GM12878 (cell line): ENCODE results near the gene ASGR1. TPM values are rescaled to one million over a fixed set of nuclear protein-coding genes. Genes with fewer than 3 reads are reported as not detected.

Experiments used
- BMI1 ChIP-seq: fragments of 450-650 bp; IDR thresholded peaks from 2 replicates; pipeline ENCODE4 v1.6.1; 2016; ENCODE audit warnings: mild to moderate bottlenecking, moderate library complexity, borderline replicate concordance
- CBX3 ChIP-seq: fragments of 200-600 bp; sonication (generic); IDR thresholded peaks from 2 replicates; pipeline ENCODE4 v1.6.1; 2016; ENCODE audit warnings: low read depth, borderline replicate concordance
- CHD4 ChIP-seq: fragments of 200-600 bp; sonication (generic); IDR thresholded peaks from 2 replicates; pipeline ENCODE4 v1.6.1; 2016; ENCODE audit warnings: mild to moderate bottlenecking
- DPF2 ChIP-seq: fragments of 450-650 bp; IDR thresholded peaks from 2 replicates; pipeline ENCODE4 v1.6.1; 2017; ENCODE audit warnings: mild to moderate bottlenecking
- EED ChIP-seq: sonication (generic); IDR thresholded peaks from 2 replicates; pipeline ENCODE4 v1.6.1; 2016; ENCODE audit warnings: antibody characterized with exemption, low read depth
- GABPA ChIP-seq: IDR thresholded peaks from 2 replicates; pipeline ENCODE4 v1.6.1; 2014; ENCODE audit warnings: antibody characterized with exemption, low read depth, mild to moderate bottlenecking, inconsistent platforms
- JUND ChIP-seq: IDR thresholded peaks from 2 replicates; pipeline ENCODE4 v1.6.1; 2012; ENCODE audit warnings: low read depth, mild to moderate bottlenecking, low read length, improper control_type of control experiment, moderate library complexity
- NR2C2 ChIP-seq: IDR thresholded peaks from 2 replicates; pipeline ENCODE4 v1.6.1; 2011; ENCODE audit warnings: borderline replicate concordance, low read depth; ENCODE audit not compliant: control insufficient read depth, insufficient read length
- PML ChIP-seq: IDR thresholded peaks from 2 replicates; pipeline ENCODE4 v1.6.1; 2012; ENCODE audit warnings: low read length, inconsistent platforms
- SIN3A ChIP-seq: IDR thresholded peaks from 2 replicates; pipeline ENCODE4 v1.6.1; 2012; ENCODE audit warnings: low read depth, low read length, improper control_type of control experiment
- SPI1 ChIP-seq: IDR thresholded peaks from 2 replicates; pipeline ENCODE4 v1.6.1; 2011; ENCODE audit warnings: low read depth, mild to moderate bottlenecking, low read length, moderate library complexity, borderline replicate concordance; ENCODE audit not compliant: insufficient read depth
- SREBF1 ChIP-seq: IDR thresholded peaks from 2 replicates; pipeline ENCODE4 v1.6.1; 2012; ENCODE audit warnings: mild to moderate bottlenecking, low read length
- TCF7 ChIP-seq: IDR thresholded peaks from 2 replicates; pipeline ENCODE4 v1.6.1; 2014; ENCODE audit warnings: antibody characterized with exemption, borderline replicate concordance
- YY1 ChIP-seq: IDR thresholded peaks from 2 replicates; pipeline ENCODE4 v1.6.1; 2011; ENCODE audit warnings: low read depth, mild to moderate bottlenecking, low read length
- ZNF622 ChIP-seq: fragments of 450-650 bp; IDR thresholded peaks from 2 replicates; pipeline ENCODE4 v1.6.1; 2017; ENCODE audit warnings: mild to moderate bottlenecking, inconsistent platforms
- polyA plus RNA-seq, 11 experiments: library from polyadenylated mRNA; depleted of rRNA in 4 of 11; unstranded in 6 of 11; stranded (reverse) in 5 of 11; fragments of >200 nt; fragmentation: Nextera tagmentation in 4 of 11; fragmentation: Illumina TruSeq in 1 of 11; extraction: Ambion mirVana in 4 of 11; extraction: Trizol in 1 of 11; gene quantifications; 1 replicate in 1 of 11; 2 replicates in 10 of 11; pipeline versions ENCODE4 v1.2.1 to v1.2.3, GENCODE V29; 2011 to 2016; ENCODE audit warnings: inconsistent platforms in 2 of 11, missing spikeins in 2 of 11, low read depth in 1 of 11
- total RNA-seq, 4 experiments: library from RNA; depleted of rRNA in 3 of 4; stranded (reverse); fragments of >200 nt in 3 of 4; fragmentation: Illumina TruSeq in 1 of 4; extraction: Trizol in 1 of 4; gene quantifications; 2 replicates each; pipeline versions ENCODE4 v1.2.1 to v1.2.3, GENCODE V29; 2013 to 2021
- TF ChIP-seq, protein P1 (sequence below): fragments of 450-650 bp; formaldehyde crosslinking; IDR thresholded peaks from 2 replicates; pipeline ENCODE4 v1.4.0; 2022; ENCODE audit warnings: mild to moderate bottlenecking, moderate library complexity
- TF ChIP-seq, protein P2 (sequence below): fragments of 450-650 bp; IDR thresholded peaks from 2 replicates; pipeline ENCODE4 v1.6.1; 2017; ENCODE audit warnings: mild to moderate bottlenecking, moderate library complexity
- TF ChIP-seq, protein P3 (sequence below): fragments of 450-650 bp; IDR thresholded peaks from 2 replicates; pipeline ENCODE4 v1.6.1; 2017; ENCODE audit warnings: low read depth, mild to moderate bottlenecking, moderate library complexity
- TF ChIP-seq, protein P4 (sequence below): fragments of 150-350 bp; IDR thresholded peaks from 2 replicates; pipeline ENCODE4 v1.6.1; 2016; ENCODE audit warnings: low read depth, low read length

Gene ASGR1
- total and polyA plus RNA-seq, 10 of the 15 experiments (the other 5 are each of a cell fraction or from before 2014, with no cell fraction given) = 0.06 to 0.34 (median 0.14) TPM; not detected in 6

- TF ChIP-seq, protein P1, sequence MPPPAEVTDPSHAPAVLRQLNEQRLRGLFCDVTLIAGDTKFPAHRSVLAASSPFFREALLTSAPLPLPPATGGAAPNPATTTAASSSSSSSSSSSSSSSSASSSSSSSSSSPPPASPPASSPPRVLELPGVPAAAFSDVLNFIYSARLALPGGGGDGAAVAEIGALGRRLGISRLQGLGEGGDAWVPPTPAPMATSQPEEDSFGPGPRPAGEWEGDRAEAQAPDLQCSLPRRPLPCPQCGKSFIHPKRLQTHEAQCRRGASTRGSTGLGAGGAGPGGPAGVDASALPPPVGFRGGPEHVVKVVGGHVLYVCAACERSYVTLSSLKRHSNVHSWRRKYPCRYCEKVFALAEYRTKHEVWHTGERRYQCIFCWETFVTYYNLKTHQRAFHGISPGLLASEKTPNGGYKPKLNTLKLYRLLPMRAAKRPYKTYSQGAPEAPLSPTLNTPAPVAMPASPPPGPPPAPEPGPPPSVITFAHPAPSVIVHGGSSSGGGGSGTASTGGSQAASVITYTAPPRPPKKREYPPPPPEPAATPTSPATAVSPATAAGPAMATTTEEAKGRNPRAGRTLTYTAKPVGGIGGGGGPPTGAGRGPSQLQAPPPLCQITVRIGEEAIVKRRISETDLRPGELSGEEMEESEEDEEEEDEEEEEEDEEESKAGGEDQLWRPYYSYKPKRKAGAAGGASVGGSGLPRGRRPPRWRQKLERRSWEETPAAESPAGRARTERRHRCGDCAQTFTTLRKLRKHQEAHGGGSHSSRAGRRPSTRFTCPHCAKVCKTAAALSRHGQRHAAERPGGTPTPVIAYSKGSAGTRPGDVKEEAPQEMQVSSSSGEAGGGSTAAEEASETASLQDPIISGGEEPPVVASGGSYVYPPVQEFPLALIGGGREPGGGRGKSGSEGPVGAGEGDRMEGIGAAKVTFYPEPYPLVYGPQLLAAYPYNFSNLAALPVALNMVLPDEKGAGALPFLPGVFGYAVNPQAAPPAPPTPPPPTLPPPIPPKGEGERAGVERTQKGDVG (CRISPR knock-in tag) = no peak
- no peak for TF ChIP-seq EED
- no peak for TF ChIP-seq SPI1
- TF ChIP-seq CBX3 = no peak
- no peak for TF ChIP-seq CHD4
- TF ChIP-seq DPF2 = no peak
- no peak for TF ChIP-seq ZNF622
- peak; percentile 79 for TF ChIP-seq YY1
- TF ChIP-seq, protein P2, sequence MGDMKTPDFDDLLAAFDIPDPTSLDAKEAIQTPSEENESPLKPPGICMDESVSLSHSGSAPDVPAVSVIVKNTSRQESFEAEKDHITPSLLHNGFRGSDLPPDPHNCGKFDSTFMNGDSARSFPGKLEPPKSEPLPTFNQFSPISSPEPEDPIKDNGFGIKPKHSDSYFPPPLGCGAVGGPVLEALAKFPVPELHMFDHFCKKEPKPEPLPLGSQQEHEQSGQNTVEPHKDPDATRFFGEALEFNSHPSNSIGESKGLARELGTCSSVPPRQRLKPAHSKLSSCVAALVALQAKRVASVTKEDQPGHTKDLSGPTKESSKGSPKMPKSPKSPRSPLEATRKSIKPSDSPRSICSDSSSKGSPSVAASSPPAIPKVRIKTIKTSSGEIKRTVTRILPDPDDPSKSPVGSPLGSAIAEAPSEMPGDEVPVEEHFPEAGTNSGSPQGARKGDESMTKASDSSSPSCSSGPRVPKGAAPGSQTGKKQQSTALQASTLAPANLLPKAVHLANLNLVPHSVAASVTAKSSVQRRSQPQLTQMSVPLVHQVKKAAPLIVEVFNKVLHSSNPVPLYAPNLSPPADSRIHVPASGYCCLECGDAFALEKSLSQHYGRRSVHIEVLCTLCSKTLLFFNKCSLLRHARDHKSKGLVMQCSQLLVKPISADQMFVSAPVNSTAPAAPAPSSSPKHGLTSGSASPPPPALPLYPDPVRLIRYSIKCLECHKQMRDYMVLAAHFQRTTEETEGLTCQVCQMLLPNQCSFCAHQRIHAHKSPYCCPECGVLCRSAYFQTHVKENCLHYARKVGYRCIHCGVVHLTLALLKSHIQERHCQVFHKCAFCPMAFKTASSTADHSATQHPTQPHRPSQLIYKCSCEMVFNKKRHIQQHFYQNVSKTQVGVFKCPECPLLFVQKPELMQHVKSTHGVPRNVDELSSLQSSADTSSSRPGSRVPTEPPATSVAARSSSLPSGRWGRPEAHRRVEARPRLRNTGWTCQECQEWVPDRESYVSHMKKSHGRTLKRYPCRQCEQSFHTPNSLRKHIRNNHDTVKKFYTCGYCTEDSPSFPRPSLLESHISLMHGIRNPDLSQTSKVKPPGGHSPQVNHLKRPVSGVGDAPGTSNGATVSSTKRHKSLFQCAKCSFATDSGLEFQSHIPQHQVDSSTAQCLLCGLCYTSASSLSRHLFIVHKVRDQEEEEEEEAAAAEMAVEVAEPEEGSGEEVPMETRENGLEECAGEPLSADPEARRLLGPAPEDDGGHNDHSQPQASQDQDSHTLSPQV = no peak
- no peak for TF ChIP-seq TCF7
- TF ChIP-seq JUND = no peak
- TF ChIP-seq GABPA = no peak
- no peak for TF ChIP-seq SIN3A
- TF ChIP-seq, protein P3, sequence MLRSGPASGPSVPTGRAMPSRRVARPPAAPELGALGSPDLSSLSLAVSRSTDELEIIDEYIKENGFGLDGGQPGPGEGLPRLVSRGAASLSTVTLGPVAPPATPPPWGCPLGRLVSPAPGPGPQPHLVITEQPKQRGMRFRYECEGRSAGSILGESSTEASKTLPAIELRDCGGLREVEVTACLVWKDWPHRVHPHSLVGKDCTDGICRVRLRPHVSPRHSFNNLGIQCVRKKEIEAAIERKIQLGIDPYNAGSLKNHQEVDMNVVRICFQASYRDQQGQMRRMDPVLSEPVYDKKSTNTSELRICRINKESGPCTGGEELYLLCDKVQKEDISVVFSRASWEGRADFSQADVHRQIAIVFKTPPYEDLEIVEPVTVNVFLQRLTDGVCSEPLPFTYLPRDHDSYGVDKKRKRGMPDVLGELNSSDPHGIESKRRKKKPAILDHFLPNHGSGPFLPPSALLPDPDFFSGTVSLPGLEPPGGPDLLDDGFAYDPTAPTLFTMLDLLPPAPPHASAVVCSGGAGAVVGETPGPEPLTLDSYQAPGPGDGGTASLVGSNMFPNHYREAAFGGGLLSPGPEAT = no peak
- no peak for TF ChIP-seq PML
- TF ChIP-seq, protein P4, sequence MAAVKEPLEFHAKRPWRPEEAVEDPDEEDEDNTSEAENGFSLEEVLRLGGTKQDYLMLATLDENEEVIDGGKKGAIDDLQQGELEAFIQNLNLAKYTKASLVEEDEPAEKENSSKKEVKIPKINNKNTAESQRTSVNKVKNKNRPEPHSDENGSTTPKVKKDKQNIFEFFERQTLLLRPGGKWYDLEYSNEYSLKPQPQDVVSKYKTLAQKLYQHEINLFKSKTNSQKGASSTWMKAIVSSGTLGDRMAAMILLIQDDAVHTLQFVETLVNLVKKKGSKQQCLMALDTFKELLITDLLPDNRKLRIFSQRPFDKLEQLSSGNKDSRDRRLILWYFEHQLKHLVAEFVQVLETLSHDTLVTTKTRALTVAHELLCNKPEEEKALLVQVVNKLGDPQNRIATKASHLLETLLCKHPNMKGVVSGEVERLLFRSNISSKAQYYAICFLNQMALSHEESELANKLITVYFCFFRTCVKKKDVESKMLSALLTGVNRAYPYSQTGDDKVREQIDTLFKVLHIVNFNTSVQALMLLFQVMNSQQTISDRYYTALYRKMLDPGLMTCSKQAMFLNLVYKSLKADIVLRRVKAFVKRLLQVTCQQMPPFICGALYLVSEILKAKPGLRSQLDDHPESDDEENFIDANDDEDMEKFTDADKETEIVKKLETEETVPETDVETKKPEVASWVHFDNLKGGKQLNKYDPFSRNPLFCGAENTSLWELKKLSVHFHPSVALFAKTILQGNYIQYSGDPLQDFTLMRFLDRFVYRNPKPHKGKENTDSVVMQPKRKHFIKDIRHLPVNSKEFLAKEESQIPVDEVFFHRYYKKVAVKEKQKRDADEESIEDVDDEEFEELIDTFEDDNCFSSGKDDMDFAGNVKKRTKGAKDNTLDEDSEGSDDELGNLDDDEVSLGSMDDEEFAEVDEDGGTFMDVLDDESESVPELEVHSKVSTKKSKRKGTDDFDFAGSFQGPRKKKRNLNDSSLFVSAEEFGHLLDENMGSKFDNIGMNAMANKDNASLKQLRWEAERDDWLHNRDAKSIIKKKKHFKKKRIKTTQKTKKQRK = no peak
- TF ChIP-seq NR2C2 = no peak
- no peak for TF ChIP-seq BMI1
- TF ChIP-seq SREBF1 = peak; percentile 42; the same call in 1 of the 2 replicates
Measured at GRCh38 chr17:7191571-7192270, 12.6 kb upstream of the ASGR1 start (continued).
